SH-SY5Y (cell line): ENCODE data around the gene CEACAM3.

Experiments
- GATA2 ChIP-seq: IDR thresholded peaks from 2 replicates; pipeline ENCODE4 v1.6.1; 2011; ENCODE audit warnings: mild to moderate bottlenecking, low read depth, low read length
- GATA3 ChIP-seq: IDR thresholded peaks from 2 replicates; pipeline ENCODE4 v1.6.1; 2011; ENCODE audit warnings: low read depth, mild to moderate bottlenecking, low read length, moderate library complexity

DNA sequence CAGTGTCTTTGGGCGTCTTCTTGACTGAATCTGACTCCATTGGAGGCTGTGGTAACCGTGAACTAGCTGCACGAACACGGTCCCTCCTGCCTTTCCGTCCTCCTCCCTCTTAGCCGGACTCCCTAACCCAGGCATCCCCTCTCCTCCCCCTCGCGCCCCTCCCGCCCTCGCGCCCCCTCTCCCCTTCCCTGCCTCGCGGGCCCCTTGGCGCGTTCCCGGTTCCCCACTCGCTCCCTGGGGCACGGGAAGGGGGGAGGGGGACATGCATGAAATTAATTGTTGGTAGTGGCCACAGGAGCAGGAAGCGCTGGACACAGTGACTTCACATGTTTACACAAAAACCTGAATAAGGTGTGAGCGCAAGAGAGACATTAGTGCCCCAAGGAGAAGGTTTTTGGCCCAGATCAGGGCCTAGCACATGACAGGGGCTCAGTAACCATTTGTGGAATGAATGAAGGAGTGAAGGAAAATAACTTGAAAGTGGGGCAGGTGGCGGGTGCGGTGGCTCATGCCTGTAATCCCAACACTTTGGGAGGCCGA lies 48.7 kb downstream of the CEACAM3 start:
- TF ChIP-seq GATA2 = no peak
- TF ChIP-seq GATA3 = no peak
